HG03159 (cell line): ENCODE results near the gene VASP.

Experiments used
- ATAC-seq: cut with Tn5 transposase; IDR thresholded peaks from one replicate; pipeline ENCODE4 v1.9.1; 2021; ENCODE audit warnings: mild to moderate bottlenecking, moderate library complexity; ENCODE audit not compliant: unreplicated experiment

Gene VASP

GRCh38 chr19:45506989-45507871 is at the start of gene VASP:
TSS of gene VASP (plus strand) at chr19:45507479. CDS start at chr19:45507772, 293 bp downstream.
- ATAC-seq: peak; percentile 46

GRCh38 chr19:45457776-45458175 is 49.5 kb upstream of the VASP start:
- ATAC-seq: no peak

- ATAC-seq: no peak
These were observed 46.4 kb upstream of the VASP start for GRCh38 chr19:45460807-45461347.

- ATAC-seq: no peak
These were observed 45.1 kb upstream of the VASP start for GRCh38 chr19:45462174-45462573.

- ATAC-seq: no peak
These were observed 44.0 kb upstream of the VASP start for GRCh38 chr19:45463241-45463640.

- no peak for ATAC-seq
These were observed 43.0 kb upstream of the VASP start for GRCh38 chr19:45464274-45464673.

- no peak for ATAC-seq
These were observed 42.3 kb upstream of the VASP start for GRCh38 chr19:45464852-45465441.

GRCh38 chr19:45467115-45467455 is 40.2 kb upstream of the VASP start:
- no peak for ATAC-seq

- ATAC-seq: peak; percentile 39
These were observed 39.7 kb upstream of the VASP start, which contains the start of gene FOSB for GRCh38 chr19:45467456-45468158. TSS of gene FOSB (plus strand) at chr19:45467996. CDS start at chr19:45468587, 591 bp downstream.

GRCh38 chr19:45468159-45468651 is 39.1 kb upstream of the VASP start:
- no peak for ATAC-seq

- ATAC-seq: no peak
These were observed 38.5 kb upstream of the VASP start for GRCh38 chr19:45468803-45469131.

GRCh38 chr19:45469132-45469944 is 37.9 kb upstream of the VASP start:
- peak; percentile 56 for ATAC-seq

- no peak for ATAC-seq
These were observed 37.1 kb upstream of the VASP start for GRCh38 chr19:45469945-45470761.

- no peak for ATAC-seq
These were observed 36.6 kb upstream of the VASP start for GRCh38 chr19:45470762-45471081.

- no peak for ATAC-seq
These were observed 36.0 kb upstream of the VASP start for GRCh38 chr19:45471111-45471930.

GRCh38 chr19:45471931-45472562 is 35.2 kb upstream of the VASP start:
- ATAC-seq: no peak

- no peak for ATAC-seq
These were observed 34.5 kb upstream of the VASP start for GRCh38 chr19:45472563-45473366.

- no peak for ATAC-seq
These were observed 34.0 kb upstream of the VASP start for GRCh38 chr19:45473367-45473681.
